ENCODE measurements around the gene PRRG2. TPM values are rescaled to one million over a fixed set of nuclear protein-coding genes. Genes with fewer than 3 reads are reported as not detected.

The PRRG2 gene
- total and polyA plus RNA-seq, 2 experiments from 2014 or later: 2.0 to 3.8 TPM

DNA sequence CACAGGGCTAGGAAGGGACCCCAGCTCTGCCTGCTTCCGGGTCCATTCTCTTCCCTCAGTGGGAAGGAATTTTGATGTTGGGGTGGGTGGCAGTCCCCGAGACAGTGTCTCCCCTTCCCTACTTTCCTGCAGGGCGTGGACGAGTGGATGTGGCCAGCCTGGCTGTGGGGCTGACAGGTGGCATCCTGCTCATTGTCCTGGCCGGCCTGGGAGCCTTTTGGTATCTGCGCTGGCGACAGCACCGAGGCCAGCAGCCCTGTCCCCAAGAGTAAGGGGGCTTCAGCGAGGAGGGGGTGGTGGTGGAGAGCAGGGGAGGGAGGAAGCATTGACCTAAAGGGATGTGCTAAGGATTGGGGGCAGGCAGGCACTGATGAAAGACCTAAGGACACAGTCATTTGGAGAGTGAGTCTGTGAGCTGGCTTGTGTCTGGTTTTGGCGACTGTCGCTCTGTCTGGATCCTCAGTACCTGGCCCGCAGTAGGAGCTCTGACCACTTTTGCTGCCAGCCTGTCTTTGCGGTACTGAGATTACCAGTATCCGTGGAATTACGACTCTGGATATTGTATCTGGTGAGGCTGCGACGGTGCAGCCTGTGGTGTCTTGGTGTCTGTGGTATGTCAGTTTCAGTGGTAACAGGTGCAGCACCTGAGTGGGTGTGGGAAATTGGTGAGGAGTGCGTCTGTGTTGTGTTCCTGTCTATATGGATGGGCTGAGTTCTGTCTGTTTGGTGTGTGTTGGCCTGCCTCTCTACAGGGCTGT is 7.4 kb downstream of the PRRG2 start (continued):
- no peak for TF ChIP-seq ZNF462 (CRISPR knock-in tag; IDR thresholded peaks at IDR 0.05)
- TF ChIP-seq ZNF331 (CRISPR knock-in tag; IDR thresholded peaks at IDR 0.05; ENCODE audit: low read depth): no peak
- TF ChIP-seq NANOG (IDR thresholded peaks at IDR 0.05; ENCODE audit: borderline replicate concordance): no peak
- no peak for TF ChIP-seq CREB1 (CRISPR knock-in tag; IDR thresholded peaks at IDR 0.05; ENCODE audit: low read depth)
- TF ChIP-seq POLR2AphosphoS5 (IDR thresholded peaks at IDR 0.05; ENCODE audit: low read depth): no peak
- TF ChIP-seq, protein P1, sequence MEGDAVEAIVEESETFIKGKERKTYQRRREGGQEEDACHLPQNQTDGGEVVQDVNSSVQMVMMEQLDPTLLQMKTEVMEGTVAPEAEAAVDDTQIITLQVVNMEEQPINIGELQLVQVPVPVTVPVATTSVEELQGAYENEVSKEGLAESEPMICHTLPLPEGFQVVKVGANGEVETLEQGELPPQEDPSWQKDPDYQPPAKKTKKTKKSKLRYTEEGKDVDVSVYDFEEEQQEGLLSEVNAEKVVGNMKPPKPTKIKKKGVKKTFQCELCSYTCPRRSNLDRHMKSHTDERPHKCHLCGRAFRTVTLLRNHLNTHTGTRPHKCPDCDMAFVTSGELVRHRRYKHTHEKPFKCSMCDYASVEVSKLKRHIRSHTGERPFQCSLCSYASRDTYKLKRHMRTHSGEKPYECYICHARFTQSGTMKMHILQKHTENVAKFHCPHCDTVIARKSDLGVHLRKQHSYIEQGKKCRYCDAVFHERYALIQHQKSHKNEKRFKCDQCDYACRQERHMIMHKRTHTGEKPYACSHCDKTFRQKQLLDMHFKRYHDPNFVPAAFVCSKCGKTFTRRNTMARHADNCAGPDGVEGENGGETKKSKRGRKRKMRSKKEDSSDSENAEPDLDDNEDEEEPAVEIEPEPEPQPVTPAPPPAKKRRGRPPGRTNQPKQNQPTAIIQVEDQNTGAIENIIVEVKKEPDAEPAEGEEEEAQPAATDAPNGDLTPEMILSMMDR (conservative IDR thresholded peaks at IDR 0.05; ENCODE audit: low read depth in 2 of 2): no peak
- no peak for TF ChIP-seq JUNB (IDR thresholded peaks at IDR 0.05; ENCODE audit: unreplicated experiment)
